ENCODE results near the gene HHATL.

HHATL gene

DNA sequence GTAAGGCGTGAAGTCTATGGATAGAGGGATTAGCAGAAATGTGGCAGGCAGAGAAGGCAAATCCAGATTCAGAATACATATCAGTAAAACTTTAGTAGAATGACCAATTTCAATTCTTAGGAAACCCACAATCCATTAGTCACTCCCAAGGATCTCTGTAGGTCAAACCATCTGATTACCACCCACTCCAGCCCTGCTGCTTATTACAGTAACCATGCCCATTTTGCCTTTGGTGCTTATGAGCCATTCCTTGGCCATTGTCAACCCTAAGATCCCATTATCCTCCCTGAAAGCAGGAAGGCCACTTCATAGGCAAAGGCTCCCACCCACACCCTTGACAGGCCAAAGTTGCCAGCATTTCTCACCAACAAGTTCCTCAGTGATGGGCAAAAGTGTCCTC is 22.3 kb downstream of the HHATL start:
- no peaks in the 10 kb centered on the region for H3K4me1 ChIP-seq (ENCODE audit: control insufficient read depth, insufficient read depth, low read length)
- H3K9me3 ChIP-seq (ENCODE audit: control insufficient read depth, insufficient read depth, low read length): no peaks in the 10 kb centered on the region
- no peak overlapping the region for H3K4me3 ChIP-seq (ENCODE audit: low read depth, low read length)
- H3K9ac ChIP-seq (ENCODE audit: low read depth, low read length): no peak overlapping the region
- H3K36me3 ChIP-seq (ENCODE audit: control insufficient read depth, insufficient read depth, low read length): no peaks in the 10 kb centered on the region
- no peak overlapping the region for H3K27ac ChIP-seq (ENCODE audit: low read depth, low read length)
- H3K27me3 ChIP-seq (ENCODE audit: control insufficient read depth, insufficient read depth, low read length): no peaks in the 10 kb centered on the region

DNA sequence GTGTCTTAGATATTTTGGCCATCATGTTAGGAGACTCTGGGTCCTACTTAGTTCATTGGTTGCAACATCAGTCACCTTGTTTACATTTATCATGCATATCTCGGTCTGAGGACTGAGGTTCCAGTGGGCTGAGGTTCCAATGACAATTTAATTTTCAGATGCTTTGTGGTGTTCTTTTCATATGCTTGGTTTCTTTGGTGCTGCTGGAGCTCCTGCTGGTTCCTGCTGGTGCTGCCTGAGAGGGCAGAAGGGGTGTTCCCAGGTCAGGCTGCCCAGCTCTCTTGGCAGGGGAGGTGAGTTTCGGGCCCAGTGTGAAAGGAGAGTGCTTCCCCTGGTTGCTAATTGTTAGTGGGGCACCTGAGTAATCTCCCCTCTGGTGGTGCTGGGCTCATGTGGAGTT is 24.2 kb downstream of the HHATL start:
- Histone ChIP-seq H3K4me1 (ENCODE audit: control insufficient read depth, insufficient read depth, low read length) (no peaks in the 10 kb centered on the region), H3K4me3 (ENCODE audit: low read depth, low read length) (no peak overlapping the region), H3K9me3 (ENCODE audit: control insufficient read depth, insufficient read depth, low read length) (no peaks in the 10 kb centered on the region), H3K27me3 (ENCODE audit: control insufficient read depth, insufficient read depth, low read length) (no peaks in the 10 kb centered on the region), H3K27ac (ENCODE audit: low read depth, low read length) (no peak overlapping the region), H3K36me3 (ENCODE audit: control insufficient read depth, insufficient read depth, low read length) (no peaks in the 10 kb centered on the region), H3K9ac (ENCODE audit: low read depth, low read length) (no peak overlapping the region)

DNA sequence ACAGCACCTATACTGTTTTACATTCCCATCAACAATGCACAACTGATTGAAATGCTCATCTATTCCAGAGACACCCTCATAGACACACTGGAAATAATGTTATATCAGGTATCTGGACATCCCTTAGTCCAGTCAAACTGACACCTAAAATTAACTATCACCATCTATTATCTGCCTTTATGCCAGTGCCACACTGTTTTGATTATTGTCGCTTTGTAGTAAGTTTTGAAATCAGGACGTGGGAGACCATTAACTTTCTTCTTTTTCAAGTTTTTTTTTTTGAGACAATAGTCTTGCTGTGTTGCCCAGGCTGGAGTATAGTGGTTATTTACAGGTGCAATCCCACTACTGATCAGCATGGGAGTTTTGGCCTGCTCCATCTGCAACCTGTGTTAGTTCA is 26.7 kb downstream of the HHATL start:
- Histone ChIP-seq H3K4me3 (ENCODE audit: low read depth, low read length) (no peak overlapping the region), H3K4me1 (ENCODE audit: control insufficient read depth, insufficient read depth, low read length) (no peaks in the 10 kb centered on the region), H3K9me3 (ENCODE audit: control insufficient read depth, insufficient read depth, low read length) (no peaks in the 10 kb centered on the region), H3K27me3 (ENCODE audit: control insufficient read depth, insufficient read depth, low read length) (no peaks in the 10 kb centered on the region), H3K9ac (ENCODE audit: low read depth, low read length) (no peak overlapping the region), H3K36me3 (ENCODE audit: control insufficient read depth, insufficient read depth, low read length) (no peaks in the 10 kb centered on the region), H3K27ac (ENCODE audit: low read depth, low read length) (no peak overlapping the region)

DNA sequence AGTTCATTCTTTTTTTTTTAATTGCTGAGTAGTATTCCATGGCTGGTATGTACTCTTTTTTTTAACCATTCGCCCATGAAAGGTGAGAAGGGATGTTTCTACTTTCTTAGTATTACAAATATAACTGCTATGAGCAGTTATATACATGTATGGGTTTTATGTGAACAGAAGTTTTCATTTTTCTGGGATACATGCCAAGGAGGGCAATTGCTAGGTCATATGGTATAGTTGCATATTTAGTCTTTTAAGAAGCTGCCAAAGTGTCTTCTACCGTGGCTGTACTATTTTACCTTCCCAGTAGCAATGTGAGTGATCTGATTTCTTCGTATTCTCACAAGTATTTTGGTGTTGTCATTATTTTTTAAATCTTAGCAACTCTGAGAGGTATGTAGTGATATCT is 28.5 kb downstream of the HHATL start:
- Histone ChIP-seq H3K27ac (ENCODE audit: low read depth, low read length) (no peak overlapping the region), H3K27me3 (ENCODE audit: control insufficient read depth, insufficient read depth, low read length) (no peaks in the 10 kb centered on the region), H3K9ac (ENCODE audit: low read depth, low read length) (no peak overlapping the region), H3K36me3 (ENCODE audit: control insufficient read depth, insufficient read depth, low read length) (no peaks in the 10 kb centered on the region), H3K4me3 (ENCODE audit: low read depth, low read length) (no peak overlapping the region), H3K4me1 (ENCODE audit: control insufficient read depth, insufficient read depth, low read length) (no peaks in the 10 kb centered on the region), H3K9me3 (ENCODE audit: control insufficient read depth, insufficient read depth, low read length) (no peaks in the 10 kb centered on the region)

DNA sequence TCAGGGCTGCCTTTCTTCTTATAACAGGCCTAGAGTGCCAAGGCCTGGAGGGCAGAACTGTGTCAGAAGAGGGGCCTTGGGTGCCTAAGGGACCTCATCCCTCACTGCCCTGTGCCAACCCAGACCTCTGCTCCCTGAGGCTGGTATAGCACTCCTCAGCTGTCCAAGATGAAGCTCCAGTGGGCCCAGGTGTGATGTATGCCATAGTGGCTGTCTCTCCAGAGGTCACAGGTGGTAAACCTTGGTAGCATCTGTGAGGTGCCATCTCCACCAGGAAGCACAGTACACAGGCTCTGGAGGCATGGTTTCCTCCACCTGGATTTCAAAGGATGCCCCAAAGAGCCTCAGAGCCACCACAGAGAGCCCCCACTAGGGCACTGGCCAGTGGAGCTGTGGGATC is 29.5 kb downstream of the HHATL start:
- Histone ChIP-seq H3K9ac (ENCODE audit: low read depth, low read length) (no peak overlapping the region), H3K36me3 (ENCODE audit: control insufficient read depth, insufficient read depth, low read length) (no peaks in the 10 kb centered on the region), H3K9me3 (ENCODE audit: control insufficient read depth, insufficient read depth, low read length) (no peaks in the 10 kb centered on the region)

DNA sequence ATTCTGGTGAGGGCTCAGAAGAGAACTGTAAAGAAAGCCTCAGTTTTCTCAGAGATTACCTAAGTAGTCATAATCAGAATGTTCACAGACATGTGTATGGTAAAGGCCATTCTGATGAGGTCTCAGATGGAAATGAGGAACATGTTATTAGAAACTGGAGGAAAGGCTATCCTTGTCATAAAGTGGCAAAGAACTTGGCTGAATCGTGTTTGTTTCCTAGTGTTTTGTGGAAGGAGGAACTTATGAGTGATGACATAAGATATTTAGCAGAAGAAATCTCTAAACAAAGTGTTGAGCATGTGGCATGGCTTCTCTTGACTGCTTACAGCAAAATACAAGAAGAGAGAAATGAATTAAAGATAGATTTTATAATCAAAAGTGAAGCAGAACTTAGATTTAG is 30.1 kb downstream of the HHATL start:
- Histone ChIP-seq H3K4me3 (ENCODE audit: low read depth, low read length) (no peak overlapping the region), H3K4me1 (ENCODE audit: control insufficient read depth, insufficient read depth, low read length) (no peaks in the 10 kb centered on the region), H3K27me3 (ENCODE audit: control insufficient read depth, insufficient read depth, low read length) (no peaks in the 10 kb centered on the region), H3K9ac (ENCODE audit: low read depth, low read length) (no peak overlapping the region), H3K36me3 (ENCODE audit: control insufficient read depth, insufficient read depth, low read length) (no peaks in the 10 kb centered on the region), H3K9me3 (ENCODE audit: control insufficient read depth, insufficient read depth, low read length) (no peaks in the 10 kb centered on the region), H3K27ac (ENCODE audit: low read depth, low read length) (no peak overlapping the region)

More for the DNA sequence above, 29.5 kb downstream of the HHATL start:
- Histone ChIP-seq H3K27me3 (ENCODE audit: control insufficient read depth, insufficient read depth, low read length) (no peaks in the 10 kb centered on the region), H3K4me1 (ENCODE audit: control insufficient read depth, insufficient read depth, low read length) (no peaks in the 10 kb centered on the region), H3K27ac (ENCODE audit: low read depth, low read length) (no peak overlapping the region), H3K4me3 (ENCODE audit: low read depth, low read length) (no peak overlapping the region)

DNA sequence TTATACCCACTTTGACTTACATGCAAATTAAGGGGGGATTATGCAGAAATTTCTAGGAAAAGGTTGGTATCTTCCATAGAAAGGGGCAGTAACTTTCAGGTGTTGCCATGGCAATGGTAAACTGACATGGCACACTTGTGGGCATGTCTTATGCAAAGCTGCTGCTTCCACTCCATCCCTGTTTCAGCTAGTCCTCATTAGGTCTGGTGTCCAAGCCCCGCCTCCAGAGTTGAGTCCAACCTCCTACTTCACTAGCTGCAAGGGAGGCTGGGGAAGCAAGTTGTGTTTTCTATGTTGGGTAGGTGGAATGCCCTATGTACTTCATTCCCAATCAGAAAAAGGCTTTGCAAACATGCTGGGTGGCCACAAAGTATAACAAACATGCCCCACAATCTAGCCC is 31.9 kb downstream of the HHATL start:
- Histone ChIP-seq H3K9me3 (ENCODE audit: control insufficient read depth, insufficient read depth, low read length) (no peaks in the 10 kb centered on the region), H3K4me1 (ENCODE audit: control insufficient read depth, insufficient read depth, low read length) (no peaks in the 10 kb centered on the region), H3K36me3 (ENCODE audit: control insufficient read depth, insufficient read depth, low read length) (no peaks in the 10 kb centered on the region), H3K9ac (ENCODE audit: low read depth, low read length) (no peak overlapping the region), H3K27me3 (ENCODE audit: control insufficient read depth, insufficient read depth, low read length) (no peaks in the 10 kb centered on the region), H3K27ac (ENCODE audit: low read depth, low read length) (no peak overlapping the region), H3K4me3 (ENCODE audit: low read depth, low read length) (no peak overlapping the region)

DNA sequence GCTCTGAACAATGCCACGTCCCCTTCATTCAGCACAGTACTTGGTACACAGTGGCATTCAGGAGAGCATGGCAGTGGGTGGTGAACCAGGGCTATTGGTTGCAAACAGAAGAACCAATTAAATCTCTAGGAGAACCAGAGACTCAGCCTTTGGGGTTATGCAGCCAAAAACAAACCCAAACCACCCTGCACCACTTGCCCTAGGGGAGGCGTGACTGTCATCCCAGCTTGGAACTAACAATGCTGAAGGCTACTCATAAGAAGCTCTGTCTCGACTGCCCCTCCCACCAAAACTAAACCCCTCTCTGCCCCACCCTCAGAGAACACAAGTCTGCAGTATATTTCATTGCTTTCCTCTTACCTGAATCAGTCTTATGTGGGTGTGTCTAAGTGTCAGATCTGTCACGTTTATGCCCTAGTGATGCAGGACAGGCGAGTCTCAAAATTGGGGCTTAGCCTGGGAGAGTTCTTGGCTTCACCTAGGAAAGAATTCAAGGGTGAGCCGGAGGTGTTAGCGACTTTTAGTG is 32.5 kb downstream of the HHATL start:
- H3K27ac ChIP-seq (ENCODE audit: low read depth, low read length): no peak overlapping the region
- no peaks in the 10 kb centered on the region for H3K27me3 ChIP-seq (ENCODE audit: control insufficient read depth, insufficient read depth, low read length)
- H3K9me3 ChIP-seq (ENCODE audit: control insufficient read depth, insufficient read depth, low read length): no peaks in the 10 kb centered on the region
- no peak overlapping the region for H3K9ac ChIP-seq (ENCODE audit: low read depth, low read length)
- no peaks in the 10 kb centered on the region for H3K4me1 ChIP-seq (ENCODE audit: control insufficient read depth, insufficient read depth, low read length)
- H3K4me3 ChIP-seq (ENCODE audit: low read depth, low read length): no peak overlapping the region
- no peaks in the 10 kb centered on the region for H3K36me3 ChIP-seq (ENCODE audit: control insufficient read depth, insufficient read depth, low read length)

DNA sequence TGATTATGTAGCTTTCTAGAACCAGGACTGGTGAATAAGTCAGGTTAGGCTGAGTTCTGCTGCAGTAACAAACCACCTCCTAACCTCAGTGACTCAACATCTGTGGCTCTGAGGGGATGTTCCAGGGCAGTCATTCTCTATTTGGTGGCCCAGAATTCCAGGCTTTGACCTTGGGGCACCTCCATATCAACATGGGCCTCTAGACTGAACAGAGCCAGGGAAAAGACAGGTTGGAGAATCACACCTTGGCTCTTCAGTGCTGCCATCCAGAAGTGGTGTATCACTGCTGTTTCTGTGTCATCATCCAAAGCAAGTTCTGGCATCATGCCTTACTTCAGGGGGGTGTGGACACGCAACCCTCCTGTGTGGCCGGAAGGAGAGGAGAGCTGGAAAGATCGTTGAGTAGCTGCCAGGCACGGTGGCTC is 33.8 kb downstream of the HHATL start:
- Histone ChIP-seq H3K4me3 (ENCODE audit: low read depth, low read length) (no peak overlapping the region), H3K9me3 (ENCODE audit: control insufficient read depth, insufficient read depth, low read length) (no peaks in the 10 kb centered on the region), H3K4me1 (ENCODE audit: control insufficient read depth, insufficient read depth, low read length) (no peaks in the 10 kb centered on the region), H3K36me3 (ENCODE audit: control insufficient read depth, insufficient read depth, low read length) (no peaks in the 10 kb centered on the region), H3K27ac (ENCODE audit: low read depth, low read length) (no peak overlapping the region), H3K9ac (ENCODE audit: low read depth, low read length) (no peak overlapping the region), H3K27me3 (ENCODE audit: control insufficient read depth, insufficient read depth, low read length) (no peaks in the 10 kb centered on the region)

DNA sequence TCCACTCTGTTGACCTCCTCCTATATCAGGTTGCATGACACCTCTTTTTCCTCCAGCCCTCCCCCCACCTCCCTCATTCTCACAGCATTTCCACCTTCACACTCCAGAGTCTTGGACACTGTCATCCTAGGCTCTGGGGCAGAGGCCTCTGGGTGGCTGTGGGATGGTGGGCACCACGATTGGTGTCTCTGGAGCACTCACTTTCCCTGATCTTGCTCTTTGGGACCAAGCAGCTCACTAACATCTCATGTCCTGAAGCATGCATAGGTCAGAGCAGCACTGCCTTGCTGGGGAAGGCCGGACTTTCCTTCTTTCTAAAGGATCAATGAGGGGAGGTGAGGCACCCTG is 34.2 kb downstream of the HHATL start:
- Histone ChIP-seq H3K27ac (ENCODE audit: low read depth, low read length) (no peak overlapping the region), H3K9ac (ENCODE audit: low read depth, low read length) (no peak overlapping the region), H3K36me3 (ENCODE audit: control insufficient read depth, insufficient read depth, low read length) (no peaks in the 10 kb centered on the region), H3K9me3 (ENCODE audit: control insufficient read depth, insufficient read depth, low read length) (no peaks in the 10 kb centered on the region), H3K27me3 (ENCODE audit: control insufficient read depth, insufficient read depth, low read length) (no peaks in the 10 kb centered on the region), H3K4me1 (ENCODE audit: control insufficient read depth, insufficient read depth, low read length) (no peaks in the 10 kb centered on the region), H3K4me3 (ENCODE audit: low read depth, low read length) (no peak overlapping the region)

DNA sequence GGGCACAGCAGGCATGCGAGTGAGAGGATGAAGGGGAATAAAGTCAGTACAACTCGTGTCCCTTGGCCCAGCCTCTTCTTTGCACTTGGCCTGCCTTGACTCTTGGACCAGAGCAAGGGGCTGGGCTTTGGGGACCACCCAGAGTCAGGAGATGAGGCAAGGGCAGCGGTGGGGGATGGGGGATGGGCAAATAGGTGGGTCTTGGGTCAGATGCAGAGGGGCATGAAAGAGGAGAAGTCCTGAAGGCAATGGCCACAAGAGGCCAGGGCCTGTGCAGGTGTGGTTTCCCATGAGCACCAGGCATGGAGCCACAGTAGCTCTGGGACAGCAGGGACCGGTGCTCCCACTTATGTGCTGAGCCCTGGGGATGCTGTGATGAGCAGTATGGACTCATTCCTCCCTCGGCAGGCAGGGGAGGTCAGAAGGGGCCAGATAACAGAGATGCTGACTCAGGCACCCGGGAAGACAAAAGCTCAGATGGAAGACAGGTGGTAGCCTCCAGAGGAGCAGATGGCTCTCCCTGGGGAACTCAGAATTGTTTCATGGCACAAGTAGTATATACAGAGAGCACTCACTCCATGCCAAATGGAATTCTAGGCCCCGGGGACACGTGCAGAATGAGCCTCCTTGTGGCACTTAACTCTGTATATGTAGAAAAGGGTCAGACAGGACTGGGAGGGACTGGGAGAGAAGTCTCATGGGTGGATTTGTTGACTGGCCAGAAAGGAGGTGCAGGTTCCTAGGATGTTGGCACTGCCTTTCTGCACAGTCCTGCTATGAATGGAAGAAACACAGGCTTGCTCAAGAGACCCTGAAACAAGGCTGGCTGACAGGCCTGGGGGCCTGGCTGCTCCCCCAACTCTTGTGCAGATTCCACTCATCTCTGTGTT is 34.8 kb downstream of the HHATL start:
- no peak overlapping the region for H3K27ac ChIP-seq (ENCODE audit: low read depth, low read length)
- H3K9ac ChIP-seq (ENCODE audit: low read depth, low read length): no peak overlapping the region
- no peaks in the 10 kb centered on the region for H3K4me1 ChIP-seq (ENCODE audit: control insufficient read depth, insufficient read depth, low read length)
- H3K27me3 ChIP-seq (ENCODE audit: control insufficient read depth, insufficient read depth, low read length): no peaks in the 10 kb centered on the region
- no peaks in the 10 kb centered on the region for H3K9me3 ChIP-seq (ENCODE audit: control insufficient read depth, insufficient read depth, low read length)
- no peaks in the 10 kb centered on the region for H3K36me3 ChIP-seq (ENCODE audit: control insufficient read depth, insufficient read depth, low read length)
- H3K4me3 ChIP-seq (ENCODE audit: low read depth, low read length): no peak overlapping the region
